PC-9 (cell line): Measurements from ENCODE around the gene EGFR. TPM values are rescaled to one million over a fixed set of nuclear protein-coding genes. Genes with fewer than 3 reads are reported as not detected.

ENCODE experiments used
- BruUV-seq: library from RNA; stranded (reverse); fragments of 400-500 nt; replicated peaks from 2 replicates; lab custom pipeline; 2021; lab: Mats Ljungman, UMichigan
- CTCF ChIA-PET: fragments of 300-600 bp; sonication (Branson Sonifier 250); formaldehyde crosslinking; loops from one replicate; lab custom pipeline; 2022; ENCODE audit warnings: antibody characterized with exemption; lab: Charles Lee
- POLR2A ChIA-PET: fragments of 300-600 bp; sonication (Branson Sonifier 250); formaldehyde crosslinking; loops from one replicate; lab custom pipeline; 2022; ENCODE audit warnings: antibody characterized with exemption; ENCODE audit not compliant: unreplicated experiment; lab: Charles Lee
- DNase-seq, 2 experiments: peaks; one replicate each; pipeline versions ENCODE4 v3.0.0 to v3.0.0-alpha.2; 2015 to 2022; ENCODE audit warnings: mixed read lengths in 1 of 2
- H2AFZ ChIP-seq: fragments of 200-600 bp; sonication (generic); 2 replicates; pipeline ENCODE4 v1.8.1; 2017; ENCODE audit warnings: antibody characterized with exemption
- H3F3A ChIP-seq: fragments of 200-600 bp; sonication (generic); 2 replicates; pipeline ENCODE4 v1.8.1; 2017; ENCODE audit warnings: antibody characterized with exemption, mild to moderate bottlenecking, low read depth; ENCODE audit not compliant: insufficient read depth
- H3K27ac ChIP-seq: fragments of 200-600 bp; sonication (generic); 2 replicates; pipeline ENCODE4 v1.6.1; 2016; ENCODE audit warnings: mixed run types
- H3K27me3 ChIP-seq: fragments of 200-600 bp; sonication (generic); 2 replicates; pipeline ENCODE4 v1.6.1; 2016; ENCODE audit warnings: low read depth, mixed run types; ENCODE audit not compliant: insufficient read depth
- H3K36me3 ChIP-seq: fragments of 200-600 bp; sonication (generic); 2 replicates; pipeline ENCODE4 v1.6.1; 2016; ENCODE audit warnings: low read depth, mixed run types
- H3K4me1 ChIP-seq: fragments of 200-600 bp; sonication (generic); replicated peaks from 2 replicates; pipeline ENCODE4 v1.6.1; 2016; ENCODE audit warnings: mixed run types; ENCODE audit not compliant: insufficient read depth
- H3K4me2 ChIP-seq: fragments of 200-600 bp; sonication (generic); 2 replicates; pipeline ENCODE4 v1.6.1; 2017; ENCODE audit warnings: mixed run types
- H3K4me3 ChIP-seq: fragments of 200-600 bp; sonication (generic); 2 replicates; pipeline ENCODE4 v1.6.1; 2016; ENCODE audit warnings: mixed run types
- H3K79me2 ChIP-seq: fragments of 200-600 bp; sonication (generic); 2 replicates; pipeline ENCODE4 v1.6.1; 2017; ENCODE audit warnings: low read depth, mixed run types
- H3K9me2 ChIP-seq: fragments of 200-600 bp; sonication (generic); 2 replicates; pipeline ENCODE4 v1.8.1; 2017; ENCODE audit warnings: mild to moderate bottlenecking; ENCODE audit not compliant: insufficient read depth
- H3K9me3 ChIP-seq: fragments of 200-600 bp; sonication (generic); 2 replicates; pipeline ENCODE4 v1.8.1; 2016; ENCODE audit warnings: low read depth; ENCODE audit not compliant: insufficient read depth
- H4K20me1 ChIP-seq: fragments of 200-600 bp; sonication (generic); 2 replicates; pipeline ENCODE4 v1.8.1; 2017; ENCODE audit not compliant: insufficient read depth
- EZH2 ChIP-seq: fragments of 200-600 bp; sonication (generic); IDR thresholded peaks from 2 replicates; pipeline ENCODE4 v1.8.0; 2017; ENCODE audit warnings: antibody characterized with exemption, low read depth
- intact Hi-C: fragments of 100-400 bp; cut with micrococcal nuclease; formaldehyde crosslinking; loops from one replicate; pipeline ENCODE4 v1.10.0; 2022; ENCODE audit not compliant: unreplicated experiment
- total RNA-seq: library from RNA; stranded (reverse); gene quantifications from 2 replicates; pipeline ENCODE4 v1.2.3, GENCODE V29; 2021
- TF ChIP-seq, protein P1 (sequence below): fragments of 200-600 bp; sonication (generic); conservative IDR thresholded peaks from 2 replicates; pipeline ENCODE4 v1.6.1; 2017; ENCODE audit warnings: mixed run types, antibody characterized with exemption, mild to moderate bottlenecking, moderate library complexity

The EGFR gene
- total RNA-seq, 1 experiment from 2014 or later: 342 TPM

DNA sequence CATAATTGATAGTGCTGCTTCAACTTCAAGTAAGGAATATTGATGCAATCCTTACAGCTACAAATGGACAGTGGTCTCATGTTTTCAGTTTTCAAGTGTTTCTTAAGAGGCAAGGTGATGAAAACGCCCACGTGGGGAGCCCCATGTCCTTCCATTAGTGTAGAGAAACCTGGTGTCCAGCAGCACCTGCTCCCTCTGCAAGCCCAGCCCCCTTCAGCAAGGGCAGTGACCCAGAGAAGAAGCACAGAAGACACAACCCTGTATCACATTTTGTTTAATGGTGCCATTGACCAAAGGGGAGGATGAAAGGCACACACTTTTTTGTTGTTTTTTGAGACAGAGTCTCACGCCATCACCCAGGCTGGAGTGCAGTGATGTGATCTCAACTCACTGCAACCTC lies 143.7 kb downstream of the EGFR start:
- Histone ChIP-seq H3K4me2 (no peak overlapping the region), H3K36me3 (peaks cover 88% of the 10 kb centered on the region), H3K9me3 (no peaks in the 10 kb centered on the region), H3K27ac (no peak overlapping the region), H3K4me3 (no peak overlapping the region), H3K27me3 (no peaks in the 10 kb centered on the region), H2AFZ (no peak overlapping the region), H3F3A (peaks cover 43% of the 10 kb centered on the region; the same call in 1 of the 2 replicates), H4K20me1 (peaks cover 6% of the 10 kb centered on the region; the same call in 1 of the 2 replicates), H3K4me1 (peaks cover 8% of the 10 kb centered on the region), H3K79me2 (peaks cover 20% of the 10 kb centered on the region), H3K9me2 (no peaks in the 10 kb centered on the region)
- TF ChIP-seq, protein P1, sequence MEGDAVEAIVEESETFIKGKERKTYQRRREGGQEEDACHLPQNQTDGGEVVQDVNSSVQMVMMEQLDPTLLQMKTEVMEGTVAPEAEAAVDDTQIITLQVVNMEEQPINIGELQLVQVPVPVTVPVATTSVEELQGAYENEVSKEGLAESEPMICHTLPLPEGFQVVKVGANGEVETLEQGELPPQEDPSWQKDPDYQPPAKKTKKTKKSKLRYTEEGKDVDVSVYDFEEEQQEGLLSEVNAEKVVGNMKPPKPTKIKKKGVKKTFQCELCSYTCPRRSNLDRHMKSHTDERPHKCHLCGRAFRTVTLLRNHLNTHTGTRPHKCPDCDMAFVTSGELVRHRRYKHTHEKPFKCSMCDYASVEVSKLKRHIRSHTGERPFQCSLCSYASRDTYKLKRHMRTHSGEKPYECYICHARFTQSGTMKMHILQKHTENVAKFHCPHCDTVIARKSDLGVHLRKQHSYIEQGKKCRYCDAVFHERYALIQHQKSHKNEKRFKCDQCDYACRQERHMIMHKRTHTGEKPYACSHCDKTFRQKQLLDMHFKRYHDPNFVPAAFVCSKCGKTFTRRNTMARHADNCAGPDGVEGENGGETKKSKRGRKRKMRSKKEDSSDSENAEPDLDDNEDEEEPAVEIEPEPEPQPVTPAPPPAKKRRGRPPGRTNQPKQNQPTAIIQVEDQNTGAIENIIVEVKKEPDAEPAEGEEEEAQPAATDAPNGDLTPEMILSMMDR: no peak
- TF ChIP-seq EZH2: no peak
- ChIA-PET POLR2A (no interaction called here), CTCF (no interaction called here)
- DNase-seq: no peak
- no TSS peak for BruUV-seq
- intact Hi-C loops: no loop called here

DNA sequence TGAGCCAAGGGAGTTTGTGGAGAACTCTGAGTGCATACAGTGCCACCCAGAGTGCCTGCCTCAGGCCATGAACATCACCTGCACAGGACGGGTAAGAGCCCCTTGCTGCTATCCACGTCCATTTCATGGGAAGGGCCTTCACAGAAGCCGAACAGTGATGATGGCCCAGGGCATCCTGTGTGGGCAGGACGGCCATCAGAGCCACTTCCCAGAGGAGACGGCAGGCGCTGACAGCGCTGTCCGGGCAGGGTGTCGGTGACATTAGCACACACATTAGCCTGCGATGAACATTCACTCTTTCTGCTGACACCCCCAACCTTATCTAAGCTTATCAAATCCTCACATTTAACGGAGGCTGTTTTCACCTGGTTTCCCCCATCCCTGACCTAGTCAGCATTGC lies 144.9 kb downstream of the EGFR start:
- H3K9me2 ChIP-seq: no peaks in the 10 kb centered on the region
- no peak overlapping the region for H3K4me3 ChIP-seq
- H3K9me3 ChIP-seq: no peaks in the 10 kb centered on the region
- H2AFZ ChIP-seq: no peak overlapping the region
- CTCF ChIA-PET: interaction anchor here (0.6 kb wide), 1 partner anchor 44 kb away, joined by 3 read pairs; no protein-coding TSS in a partner anchor
- intact Hi-C loops: no loop called here
- POLR2A ChIA-PET: interaction anchor here (0.6 kb wide), 1 partner anchor 59 kb away, joined by 3 read pairs; no protein-coding TSS in a partner anchor
- no peak overlapping the region for H3K4me2 ChIP-seq
- H3K36me3 ChIP-seq: peaks cover 87% of the 10 kb centered on the region
- no peak overlapping the region for H3K27ac ChIP-seq
- no peaks in the 10 kb centered on the region for H3K27me3 ChIP-seq
- H3F3A ChIP-seq: peaks cover 38% of the 10 kb centered on the region; the same call in 1 of the 2 replicates
- no peak for DNase-seq
- TF ChIP-seq, protein P1: no peak
- H3K79me2 ChIP-seq: peaks cover 20% of the 10 kb centered on the region
- H3K4me1 ChIP-seq: no peaks in the 10 kb centered on the region
- H4K20me1 ChIP-seq: peaks cover 13% of the 10 kb centered on the region
- no TSS peak for BruUV-seq

DNA sequence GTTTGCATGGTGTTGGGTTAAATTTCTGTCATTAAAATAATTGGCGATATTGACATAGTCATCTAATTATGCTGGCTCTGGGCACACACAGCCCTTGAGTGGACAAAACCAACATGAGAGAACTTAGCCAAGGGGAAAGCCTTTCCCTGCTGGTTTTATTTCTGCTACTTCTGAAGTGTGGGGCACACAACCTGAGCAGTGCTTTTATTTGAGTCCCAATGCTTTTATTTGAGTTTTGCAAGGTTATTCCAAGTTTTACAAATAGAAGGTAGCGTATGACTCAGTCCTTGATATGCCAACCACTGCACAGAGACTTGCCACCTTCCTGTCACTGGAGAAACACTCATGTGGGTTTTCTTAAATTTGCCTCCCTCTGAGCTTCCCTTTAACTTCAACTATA lies 145.7 kb downstream of the EGFR start:
- H3K9me3 ChIP-seq: no peaks in the 10 kb centered on the region
- intact Hi-C loops: no loop called here
- H3K27ac ChIP-seq: no peak overlapping the region
- H3K79me2 ChIP-seq: peaks cover 20% of the 10 kb centered on the region
- H3K4me2 ChIP-seq: no peak overlapping the region
- H3K4me3 ChIP-seq: no peak overlapping the region
- H3K27me3 ChIP-seq: no peaks in the 10 kb centered on the region
- ChIA-PET CTCF (interaction anchor here (0.6 kb wide), 1 partner anchor 43 kb away, joined by 3 read pairs; no protein-coding TSS in a partner anchor), POLR2A (no interaction called here)
- no peak overlapping the region for H2AFZ ChIP-seq
- no peaks in the 10 kb centered on the region for H3K9me2 ChIP-seq
- no peaks in the 10 kb centered on the region for H3K4me1 ChIP-seq
- peaks cover 13% of the 10 kb centered on the region for H4K20me1 ChIP-seq
- DNase-seq: no peak
- H3F3A ChIP-seq: peaks cover 37% of the 10 kb centered on the region; the same call in 1 of the 2 replicates
- H3K36me3 ChIP-seq: peaks cover 88% of the 10 kb centered on the region
- no peak for TF ChIP-seq EZH2
- TF ChIP-seq, protein P1: no peak
- no TSS peak for BruUV-seq
